ENCODE data around the gene SF3B1.

Gene SF3B1

GRCh38 chr2:197340591-197340990 lies 94.2 kb downstream of the SF3B1 start:
- DNase-seq (ENCODE audit: low spot score) = no peak

Measured in globus pallidus (tissue), 1 donor.